MM.1S (cell line): ENCODE data around the gene LCE1D.

Source experiments
- DNase-seq: peaks from one replicate; pipeline ENCODE4 v3.0.0-alpha.2; 2015
- H2AFZ ChIP-seq: fragments of 300-600 bp; sonication (generic); 2 replicates; pipeline ENCODE4 v1.6.0; 2016; ENCODE audit warnings: antibody characterized with exemption, low read length
- H3F3A ChIP-seq: fragments of 300-600 bp; sonication (generic); 2 replicates; pipeline ENCODE4 v1.6.1; 2016; ENCODE audit warnings: mild to moderate bottlenecking, antibody characterized with exemption, low read length, moderate library complexity, mixed read lengths; ENCODE audit not compliant: insufficient read depth
- H3K27ac ChIP-seq: fragments of 300-600 bp; sonication (generic); 2 replicates; pipeline ENCODE4 v1.5.1; 2016; ENCODE audit warnings: mild to moderate bottlenecking, low read length
- H3K27me3 ChIP-seq: fragments of 300-600 bp; sonication (generic); replicated peaks from 2 replicates; pipeline ENCODE4 v1.6.0; 2016; ENCODE audit warnings: low read length; ENCODE audit not compliant: insufficient read depth
- H3K36me3 ChIP-seq: fragments of 300-600 bp; sonication (generic); replicated peaks from 2 replicates; pipeline ENCODE4 v1.6.1; 2016; ENCODE audit warnings: mild to moderate bottlenecking, low read length, mixed read lengths; ENCODE audit not compliant: insufficient read depth
- H3K4me1 ChIP-seq: fragments of 300-600 bp; sonication (generic); 2 replicates; pipeline ENCODE4 v1.6.1; 2016; ENCODE audit warnings: low read length, mixed read lengths
- H3K4me2 ChIP-seq: fragments of 300-600 bp; sonication (generic); 2 replicates; pipeline ENCODE4 v1.6.0; 2016; ENCODE audit warnings: low read depth, low read length
- H3K4me3 ChIP-seq: fragments of 300-600 bp; sonication (generic); 2 replicates; pipeline ENCODE4 v1.5.1; 2016; ENCODE audit warnings: low read length, mixed read lengths
- H3K79me2 ChIP-seq: fragments of 300-600 bp; sonication (generic); 2 replicates; pipeline ENCODE4 v1.6.1; 2016; ENCODE audit warnings: mixed run types, low read length, mixed read lengths
- H3K9ac ChIP-seq: fragments of 300-600 bp; sonication (generic); 2 replicates; pipeline ENCODE4 v1.6.1; 2016; ENCODE audit warnings: low read length, mixed read lengths
- H3K9me2 ChIP-seq: fragments of 300-600 bp; sonication (generic); replicated peaks from 2 replicates; pipeline ENCODE4 v1.6.1; 2016; ENCODE audit warnings: mild to moderate bottlenecking, low read length, mixed read lengths; ENCODE audit not compliant: insufficient read depth
- H3K9me3 ChIP-seq: fragments of 300-600 bp; sonication (generic); replicated peaks from 2 replicates; pipeline ENCODE4 v1.6.1; 2016; ENCODE audit warnings: mild to moderate bottlenecking, low read length, mixed read lengths; ENCODE audit not compliant: insufficient read depth
- H4K20me1 ChIP-seq: fragments of 300-600 bp; sonication (generic); 2 replicates; pipeline ENCODE4 v1.6.1; 2016; ENCODE audit warnings: mild to moderate bottlenecking, low read length, moderate library complexity, mixed read lengths; ENCODE audit not compliant: insufficient read depth
- EZH2 ChIP-seq: fragments of 300-600 bp; sonication (generic); optimal IDR thresholded peaks from 2 replicates; pipeline ENCODE3; 2017; ENCODE audit warnings: low read depth, mild to moderate bottlenecking, antibody characterized with exemption, low read length, mixed read lengths
- EZH2phosphoT487 ChIP-seq: fragments of 300-600 bp; sonication (generic); IDR thresholded peaks from 2 replicates; pipeline ENCODE4 v1.6.1; 2018; ENCODE audit warnings: antibody characterized with exemption, low read length
- TF ChIP-seq, protein P1 (sequence below): fragments of 300-600 bp; sonication (generic); IDR thresholded peaks from 2 replicates; pipeline ENCODE4 v1.5.1; 2016; ENCODE audit warnings: antibody characterized with exemption, low read length, mixed read lengths

The LCE1D gene

GRCh38 chr1:152786077-152786476, 10.4 kb upstream of the LCE1D start, which contains the start of gene LCE1E:
TSS of gene LCE1E (plus strand) at chr1:152786257. CDS start at chr1:152787300, 1,043 bp downstream.
- H3K4me1 ChIP-seq = no peaks in the 10 kb centered on the region
- H3K4me2 ChIP-seq = no peak within 1 kb of the TSS
- TF ChIP-seq, protein P1, sequence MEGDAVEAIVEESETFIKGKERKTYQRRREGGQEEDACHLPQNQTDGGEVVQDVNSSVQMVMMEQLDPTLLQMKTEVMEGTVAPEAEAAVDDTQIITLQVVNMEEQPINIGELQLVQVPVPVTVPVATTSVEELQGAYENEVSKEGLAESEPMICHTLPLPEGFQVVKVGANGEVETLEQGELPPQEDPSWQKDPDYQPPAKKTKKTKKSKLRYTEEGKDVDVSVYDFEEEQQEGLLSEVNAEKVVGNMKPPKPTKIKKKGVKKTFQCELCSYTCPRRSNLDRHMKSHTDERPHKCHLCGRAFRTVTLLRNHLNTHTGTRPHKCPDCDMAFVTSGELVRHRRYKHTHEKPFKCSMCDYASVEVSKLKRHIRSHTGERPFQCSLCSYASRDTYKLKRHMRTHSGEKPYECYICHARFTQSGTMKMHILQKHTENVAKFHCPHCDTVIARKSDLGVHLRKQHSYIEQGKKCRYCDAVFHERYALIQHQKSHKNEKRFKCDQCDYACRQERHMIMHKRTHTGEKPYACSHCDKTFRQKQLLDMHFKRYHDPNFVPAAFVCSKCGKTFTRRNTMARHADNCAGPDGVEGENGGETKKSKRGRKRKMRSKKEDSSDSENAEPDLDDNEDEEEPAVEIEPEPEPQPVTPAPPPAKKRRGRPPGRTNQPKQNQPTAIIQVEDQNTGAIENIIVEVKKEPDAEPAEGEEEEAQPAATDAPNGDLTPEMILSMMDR = 0 out of 2 replicates have a peak, but pooled peaks have one; percentile 7
- TF ChIP-seq EZH2 = no peak
- no peaks in the 10 kb centered on the region for H3K79me2 ChIP-seq
- H3K27me3 ChIP-seq = no peaks in the 10 kb centered on the region
- no peaks in the 10 kb centered on the region for H3K9me2 ChIP-seq
- no peak within 1 kb of the TSS for H3K27ac ChIP-seq
- H3K9ac ChIP-seq = no peak within 1 kb of the TSS
- no peaks in the 10 kb centered on the region for H3K36me3 ChIP-seq
- peak within 1 kb of the TSS; percentile 26; the same call in 1 of the 2 replicates for H2AFZ ChIP-seq
- peak; percentile 51 for DNase-seq
- no peaks in the 10 kb centered on the region for H4K20me1 ChIP-seq
- no peaks in the 10 kb centered on the region for H3K9me3 ChIP-seq
- H3K4me3 ChIP-seq = no peak within 1 kb of the TSS
- no peaks in the 10 kb centered on the region for H3F3A ChIP-seq

DNA sequence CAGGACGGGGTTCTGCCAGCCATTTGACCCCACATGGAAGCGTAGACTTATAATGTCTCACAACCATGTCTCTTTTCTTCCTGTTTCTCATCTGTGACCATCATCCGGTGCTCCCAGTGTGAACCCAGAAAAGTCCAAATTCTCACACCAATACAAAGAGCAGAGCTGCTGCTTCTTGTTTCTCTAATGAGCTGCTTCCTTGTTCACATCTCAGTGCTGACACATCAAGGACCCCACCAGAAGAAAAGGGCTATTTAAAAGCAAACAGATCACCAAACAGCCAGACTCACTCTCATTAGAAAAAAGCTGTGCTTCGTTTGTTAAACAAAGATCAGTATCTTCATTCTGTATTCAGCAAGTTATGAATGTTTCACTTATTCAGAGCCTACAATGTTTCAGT, 835 bp upstream of the LCE1D start:
- Histone ChIP-seq H3K9me2 (no peaks in the 10 kb centered on the region), H3K36me3 (no peaks in the 10 kb centered on the region), H3F3A (no peaks in the 10 kb centered on the region), H3K4me2 (no peak overlapping the region), H3K79me2 (no peaks in the 10 kb centered on the region), H2AFZ (no peak overlapping the region), H3K9ac (no peak overlapping the region), H3K4me3 (no peak overlapping the region), H3K9me3 (no peaks in the 10 kb centered on the region), H3K4me1 (no peaks in the 10 kb centered on the region), H3K27me3 (no peaks in the 10 kb centered on the region), H4K20me1 (no peaks in the 10 kb centered on the region), H3K27ac (no peak overlapping the region)
- TF ChIP-seq EZH2 (no peak), EZH2phosphoT487 (no peak)
- TF ChIP-seq, protein P1 = no peak
- DNase-seq = no peak

DNA sequence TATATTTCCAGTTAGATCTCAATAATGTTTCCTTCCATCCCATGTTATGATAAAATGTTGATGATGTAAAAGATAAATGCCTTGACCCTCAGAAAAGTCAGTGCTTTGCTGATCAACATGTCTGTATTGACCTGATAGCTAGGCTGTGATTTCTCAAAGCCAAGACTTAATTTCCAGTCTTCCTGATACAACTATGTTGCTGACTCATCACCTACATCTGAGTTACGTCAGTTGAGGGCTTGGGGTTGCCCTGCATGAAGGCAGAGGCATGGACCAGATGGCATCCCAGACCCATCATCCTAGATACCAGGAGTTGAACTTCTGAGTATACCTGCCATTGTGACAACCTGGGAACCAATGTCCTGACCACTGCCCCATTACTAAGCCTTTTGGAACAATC, 4.8 kb downstream of the LCE1D start:
- no peak for DNase-seq
- Histone ChIP-seq H3K4me2 (no peak overlapping the region), H3K27me3 (no peaks in the 10 kb centered on the region), H3K4me3 (no peak overlapping the region), H3K9me2 (no peaks in the 10 kb centered on the region), H4K20me1 (no peaks in the 10 kb centered on the region), H3K9ac (no peak overlapping the region), H2AFZ (no peak overlapping the region), H3K9me3 (no peaks in the 10 kb centered on the region), H3F3A (no peaks in the 10 kb centered on the region), H3K36me3 (no peaks in the 10 kb centered on the region), H3K4me1 (no peaks in the 10 kb centered on the region), H3K79me2 (no peaks in the 10 kb centered on the region), H3K27ac (no peak overlapping the region)
- TF ChIP-seq EZH2phosphoT487 = no peak
- no peak for TF ChIP-seq EZH2
- TF ChIP-seq, protein P1 = no peak
